HAP-1 (cell line): ENCODE data around the gene ALG12.
A peak's percentile ranks its signal among the peaks of the same experiment; 100 is the strongest.

Experiments used
- DNase-seq, 2 experiments: peaks; one replicate each; pipeline ENCODE4 v3.0.0-alpha.2; 2016 to 2020; ENCODE audit warnings: low spot score in 2 of 2
- H3K27me3 ChIP-seq: fragments of 250-450 bp; sonication (Bioruptor Pico); 2 replicates; pipeline ENCODE4 v1.5.1; 2020; ENCODE audit warnings: low read depth, mild to moderate bottlenecking, moderate library complexity
- H3K36me3 ChIP-seq: fragments of 250-450 bp; sonication (Bioruptor Pico); replicated peaks from 2 replicates; pipeline ENCODE4 v1.5.1; 2020; ENCODE audit warnings: mild to moderate bottlenecking
- H3K4me1 ChIP-seq: fragments of 250-450 bp; sonication (Bioruptor Pico); 2 replicates; pipeline ENCODE4 v1.5.1; 2020; ENCODE audit warnings: mild to moderate bottlenecking
- H3K4me3 ChIP-seq: fragments of 250-450 bp; sonication (Bioruptor Pico); 2 replicates; pipeline ENCODE4 v1.5.1; 2020; ENCODE audit warnings: mild to moderate bottlenecking, moderate library complexity
- H3K9me3 ChIP-seq: fragments of 250-450 bp; sonication (Bioruptor Pico); 2 replicates; pipeline ENCODE4 v1.5.1; 2020; ENCODE audit warnings: mild to moderate bottlenecking, moderate library complexity
- in situ Hi-C: fragments of 300-500 bp; cut with MboI; formaldehyde crosslinking; loops from 3 replicates; pipeline ENCODE4 v1.14.3; 2020; ENCODE audit warnings: low sequenced_read_pairs, inconsistent platforms, mixed read lengths

Gene ALG12

DNA sequence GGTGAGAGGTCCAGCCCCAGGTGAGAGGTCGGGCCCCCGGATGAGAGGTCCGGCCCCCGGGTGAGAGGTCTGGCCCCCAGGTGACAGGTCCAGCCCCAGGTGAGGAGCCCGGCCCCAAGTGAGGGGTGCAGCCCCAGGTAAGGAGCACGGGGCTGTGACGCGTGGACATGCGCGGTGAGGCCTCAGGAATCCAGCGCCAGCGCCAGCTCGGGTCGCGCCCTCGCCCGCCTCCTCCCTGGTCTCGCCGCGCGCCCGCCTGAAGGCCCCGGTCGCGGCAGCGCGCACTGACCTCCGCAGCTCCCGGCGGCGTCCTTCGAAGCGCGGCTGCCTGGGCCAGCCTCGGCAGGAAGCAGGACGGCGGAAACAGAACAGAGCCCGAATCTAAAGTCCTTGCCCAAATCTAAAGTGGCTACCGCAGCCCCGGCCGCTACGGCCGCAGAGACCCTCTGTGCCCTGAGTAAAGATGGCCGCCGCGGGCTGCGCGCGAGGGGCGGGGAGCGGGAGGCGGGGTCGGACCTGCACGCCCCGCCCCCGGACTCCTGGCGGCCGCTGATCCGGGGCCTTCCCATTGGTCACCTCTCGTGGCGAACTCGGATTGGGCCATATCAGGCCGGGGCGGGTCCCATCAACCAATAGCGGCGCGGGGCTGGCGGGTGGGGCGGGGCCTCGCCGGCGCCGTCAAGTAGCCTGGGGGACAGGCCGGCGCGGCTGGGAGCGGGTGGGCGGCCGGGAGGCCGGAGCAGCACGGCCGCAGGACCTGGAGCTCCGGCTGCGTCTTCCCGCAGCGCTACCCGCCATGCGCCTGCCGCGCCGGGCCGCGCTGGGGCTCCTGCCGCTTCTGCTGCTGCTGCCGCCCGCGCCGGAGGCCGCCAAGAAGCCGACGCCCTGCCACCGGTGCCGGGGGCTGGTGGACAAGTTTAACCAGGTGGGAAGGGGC, at the start of gene ALG12, which contains the start of gene CRELD2:
Gene ALG12, minus strand, starts transcription at position 465 of the 937 bp plus-strand sequence. CDS start 4,673 bp downstream, outside the sequence.
Gene CRELD2, plus strand, starts transcription at position 661 of the 937 bp plus-strand sequence. Its CDS starts 136 bp downstream, at position 797.
- Histone ChIP-seq H3K4me3 (peak within 1 kb of the TSS; percentile 77), H3K27me3 (no peaks in the 10 kb centered on the region), H3K9me3 (no peaks in the 10 kb centered on the region), H3K4me1 (peaks cover 6% of the 10 kb centered on the region; the same call in 1 of the 2 replicates), H3K36me3 (peaks cover 9% of the 10 kb centered on the region)
- DNase-seq = peak; percentile 93 to 98
- in situ Hi-C loops = no loop called here

DNA sequence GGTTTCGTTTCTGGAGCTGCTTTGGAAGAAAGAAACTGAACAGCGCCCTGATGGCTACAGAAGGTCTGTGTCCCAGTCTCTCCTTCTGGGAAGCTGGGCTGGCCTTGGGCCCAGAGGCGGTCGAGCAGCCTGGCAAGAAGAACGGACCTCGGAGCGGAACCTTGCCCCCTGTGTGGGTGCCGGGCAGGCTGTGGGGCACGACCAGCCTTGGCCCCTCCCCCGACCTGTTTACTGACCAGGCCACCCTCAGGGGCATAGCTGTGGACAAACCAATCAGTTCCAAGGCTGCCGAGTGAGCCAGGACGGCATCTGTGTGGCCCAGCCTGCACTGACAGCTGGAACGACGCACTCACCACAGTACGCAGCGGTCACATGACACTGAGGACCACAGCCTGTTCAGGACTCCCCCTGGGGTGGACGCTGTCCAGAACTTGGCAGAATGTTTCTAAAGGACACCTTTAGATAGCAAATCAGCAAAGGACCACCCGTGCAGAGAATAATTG, 49.5 kb upstream of the ALG12 start:
- no peaks in the 10 kb centered on the region for H3K27me3 ChIP-seq
- H3K4me1 ChIP-seq = peaks cover 26% of the 10 kb centered on the region
- in situ Hi-C loops = no loop called here
- DNase-seq = peak in 1 of 2 experiments; percentile 19
- no peaks in the 10 kb centered on the region for H3K9me3 ChIP-seq
- no peak overlapping the region for H3K4me3 ChIP-seq
- H3K36me3 ChIP-seq = peaks cover 20% of the 10 kb centered on the region

GRCh38 chr22:49966774-49967705, 48.8 kb upstream of the ALG12 start:
- Histone ChIP-seq H3K4me1 (peaks cover 28% of the 10 kb centered on the region), H3K27me3 (no peaks in the 10 kb centered on the region), H3K36me3 (peaks cover 25% of the 10 kb centered on the region), H3K4me3 (no peak overlapping the region), H3K9me3 (no peaks in the 10 kb centered on the region)
- in situ Hi-C loops = no loop called here
- DNase-seq = peak in 1 of 2 experiments; percentile 23

DNA sequence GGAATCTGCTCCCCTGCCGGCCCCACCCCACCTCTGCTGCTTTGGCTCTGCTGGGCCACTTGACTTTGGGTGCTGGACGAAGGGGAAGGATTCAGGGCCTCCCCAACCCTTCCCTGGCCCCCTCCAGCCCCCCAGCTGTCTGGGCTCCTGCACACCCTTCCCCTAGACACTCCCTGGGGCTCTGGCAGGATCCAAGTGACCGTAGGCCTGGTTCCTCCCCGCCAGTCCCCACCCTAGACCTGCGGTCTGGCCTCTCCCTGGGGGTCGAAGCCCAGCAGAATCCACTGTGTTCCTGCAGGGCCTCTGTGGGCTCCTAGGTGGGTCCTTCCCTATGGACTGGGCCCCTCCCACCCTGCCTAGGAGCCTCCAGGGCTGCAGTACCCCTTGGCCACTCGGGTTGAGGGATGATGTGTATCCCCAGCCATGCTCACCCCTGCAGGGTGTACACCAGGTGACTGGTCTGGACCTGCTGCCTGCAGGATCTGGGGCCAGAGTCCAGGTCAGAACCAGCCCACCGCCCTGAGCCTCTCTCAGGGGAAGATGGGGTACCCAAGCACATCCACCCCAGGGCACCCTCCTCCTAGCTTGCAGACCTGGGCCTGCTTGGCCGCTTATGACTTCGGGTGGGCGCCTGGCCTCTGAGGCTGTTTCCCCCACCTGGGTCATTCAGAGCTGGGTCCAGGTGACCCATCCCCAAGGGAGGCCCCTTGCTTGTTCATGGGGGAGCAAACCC, 48.0 kb upstream of the ALG12 start:
- H3K36me3 ChIP-seq = peaks cover 32% of the 10 kb centered on the region
- H3K9me3 ChIP-seq = no peaks in the 10 kb centered on the region
- H3K4me1 ChIP-seq = peaks cover 20% of the 10 kb centered on the region
- in situ Hi-C loops = no loop called here
- H3K27me3 ChIP-seq = no peaks in the 10 kb centered on the region
- H3K4me3 ChIP-seq = no peak overlapping the region
- peak in 1 of 2 experiments; percentile 20 for DNase-seq

DNA sequence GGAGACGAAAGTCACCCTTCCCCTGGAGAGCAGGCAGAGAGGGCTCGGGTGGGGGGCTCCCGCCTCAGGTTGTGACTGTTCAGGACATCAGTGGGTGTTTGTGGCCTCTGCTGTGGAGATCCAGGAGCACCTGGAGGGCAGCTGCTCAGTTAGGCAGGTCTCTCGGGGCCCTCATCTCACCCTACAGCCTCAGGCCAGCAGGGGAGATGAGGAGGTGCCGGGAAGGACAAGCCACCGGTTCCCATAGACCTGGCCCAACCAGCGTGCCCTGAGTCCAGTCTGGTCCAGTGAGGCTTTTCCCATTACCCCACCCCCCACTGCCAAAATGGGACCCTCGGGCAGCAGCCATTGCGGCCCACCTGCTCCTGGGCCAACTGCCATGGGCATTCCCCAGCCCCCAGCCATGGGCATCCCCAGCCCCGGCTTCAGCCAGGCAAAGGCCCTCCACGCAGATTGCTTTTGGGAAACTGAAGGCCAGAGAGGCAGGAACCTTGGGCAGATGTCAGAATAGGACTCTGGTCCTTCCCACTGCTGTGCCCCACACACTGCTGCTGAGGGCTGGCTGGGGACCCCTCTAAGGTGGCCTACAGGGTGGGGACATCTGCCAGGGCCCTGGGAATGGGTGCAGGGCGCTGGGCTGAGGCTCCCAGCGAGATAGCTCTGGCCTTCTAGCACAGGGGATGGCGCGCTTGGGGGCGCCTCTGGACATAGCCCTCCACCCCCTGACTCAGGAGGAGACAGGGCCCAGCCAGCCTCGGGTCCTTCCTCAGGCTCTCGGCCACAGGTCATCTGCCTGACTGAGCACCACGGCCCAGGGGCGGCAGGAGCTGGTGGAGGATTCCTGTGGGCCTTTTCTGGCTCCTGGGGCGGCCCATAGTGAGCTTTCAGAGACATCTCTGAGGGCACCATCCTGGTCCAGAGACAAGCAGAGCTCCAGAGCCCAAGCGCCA, 47.1 kb upstream of the ALG12 start:
- Histone ChIP-seq H3K4me1 (peaks cover 12% of the 10 kb centered on the region), H3K9me3 (no peaks in the 10 kb centered on the region), H3K36me3 (peaks cover 32% of the 10 kb centered on the region), H3K27me3 (no peaks in the 10 kb centered on the region), H3K4me3 (no peak overlapping the region)
- in situ Hi-C loops = no loop called here
- peak in 1 of 2 experiments; percentile 24 for DNase-seq

DNA sequence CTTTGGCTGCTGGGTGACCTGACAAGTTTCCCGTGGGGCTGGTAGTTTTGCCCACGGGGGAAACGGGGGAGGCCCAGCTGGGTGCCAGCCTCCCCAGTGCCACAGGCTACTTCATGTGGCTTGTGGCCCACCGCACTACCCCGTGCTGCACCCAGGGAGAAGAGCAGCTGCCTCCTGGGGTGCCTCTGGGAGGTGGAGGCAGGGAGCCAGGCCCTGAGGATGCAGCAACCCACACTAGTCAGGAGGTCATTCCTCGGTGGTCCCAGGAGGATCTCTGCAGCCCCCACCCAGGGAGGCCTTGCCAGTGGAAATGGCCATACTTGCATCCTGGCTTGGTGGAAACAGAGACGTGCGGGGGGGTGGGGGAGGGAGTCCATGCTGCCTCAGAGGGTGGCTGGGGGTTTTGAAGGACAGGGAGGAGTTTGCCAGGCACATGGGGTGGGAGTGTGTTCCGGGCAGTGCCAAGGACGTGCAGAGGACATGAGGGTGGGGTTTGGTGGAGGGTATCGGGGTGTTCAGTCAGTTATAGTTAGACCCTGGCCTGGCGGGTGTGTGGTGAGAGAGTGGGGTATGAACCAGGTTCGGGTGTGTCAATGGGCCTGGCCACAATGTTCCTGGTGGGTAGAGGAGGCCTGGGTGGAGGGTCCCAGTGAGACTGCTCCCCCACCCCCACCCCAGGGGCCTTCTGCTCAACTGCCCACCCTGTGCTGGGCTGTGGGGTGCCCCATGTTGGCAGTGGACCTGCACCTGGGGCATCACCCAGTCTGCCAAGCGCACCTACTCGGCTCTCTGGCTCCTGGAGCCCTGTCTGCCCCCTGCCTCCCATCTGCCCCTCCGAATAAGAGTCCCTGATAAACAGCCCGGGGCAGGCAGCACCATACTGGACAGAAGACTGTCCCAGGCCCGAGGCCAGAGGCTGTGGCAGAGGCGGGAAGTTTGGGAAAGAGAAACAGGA, 46.2 kb upstream of the ALG12 start:
- Histone ChIP-seq H3K36me3 (peaks cover 32% of the 10 kb centered on the region), H3K4me3 (no peak overlapping the region), H3K4me1 (peaks cover 16% of the 10 kb centered on the region), H3K27me3 (no peaks in the 10 kb centered on the region), H3K9me3 (no peaks in the 10 kb centered on the region)
- in situ Hi-C loops = no loop called here
- DNase-seq = peak in 1 of 2 experiments; percentile 20

GRCh38 chr22:49963647-49964026, 45.4 kb upstream of the ALG12 start:
- Histone ChIP-seq H3K36me3 (peaks cover 32% of the 10 kb centered on the region), H3K27me3 (no peaks in the 10 kb centered on the region), H3K4me3 (no peak overlapping the region), H3K4me1 (peaks cover 19% of the 10 kb centered on the region), H3K9me3 (no peaks in the 10 kb centered on the region)
- DNase-seq = no peak
- in situ Hi-C loops = no loop called here

DNA sequence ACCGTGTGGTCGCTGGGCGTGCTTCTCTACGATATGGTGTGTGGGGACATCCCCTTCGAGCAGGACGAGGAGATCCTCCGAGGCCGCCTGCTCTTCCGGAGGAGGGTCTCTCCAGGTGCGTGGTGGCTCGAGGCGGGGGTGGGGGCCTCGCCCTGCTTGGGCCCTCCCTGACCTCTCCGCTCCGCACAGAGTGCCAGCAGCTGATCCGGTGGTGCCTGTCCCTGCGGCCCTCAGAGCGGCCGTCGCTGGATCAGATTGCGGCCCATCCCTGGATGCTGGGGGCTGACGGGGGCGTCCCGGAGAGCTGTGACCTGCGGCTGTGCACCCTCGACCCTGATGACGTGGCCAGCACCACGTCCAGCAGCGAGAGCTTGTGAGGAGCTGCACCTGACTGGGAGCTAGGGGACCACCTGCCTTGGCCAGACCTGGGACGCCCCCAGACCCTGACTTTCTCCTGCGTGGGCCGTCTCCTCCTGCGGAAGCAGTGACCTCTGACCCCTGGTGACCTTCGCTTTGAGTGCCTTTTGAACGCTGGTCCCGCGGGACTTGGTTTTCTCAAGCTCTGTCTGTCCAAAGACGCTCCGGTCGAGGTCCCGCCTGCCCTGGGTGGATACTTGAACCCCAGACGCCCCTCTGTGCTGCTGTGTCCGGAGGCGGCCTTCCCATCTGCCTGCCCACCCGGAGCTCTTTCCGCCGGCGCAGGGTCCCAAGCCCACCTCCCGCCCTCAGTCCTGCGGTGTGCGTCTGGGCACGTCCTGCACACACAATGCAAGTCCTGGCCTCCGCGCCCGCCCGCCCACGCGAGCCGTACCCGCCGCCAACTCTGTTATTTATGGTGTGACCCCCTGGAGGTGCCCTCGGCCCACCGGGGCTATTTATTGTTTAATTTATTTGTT, 44.8 kb upstream of the ALG12 start:
- Histone ChIP-seq H3K36me3 (peaks cover 32% of the 10 kb centered on the region), H3K4me3 (peak overlapping the region; percentile 76), H3K27me3 (no peaks in the 10 kb centered on the region), H3K9me3 (no peaks in the 10 kb centered on the region), H3K4me1 (peaks cover 19% of the 10 kb centered on the region)
- peak in 1 of 2 experiments; percentile 24 for DNase-seq
- in situ Hi-C loops = no loop called here

GRCh38 chr22:49962012-49962750, 43.9 kb upstream of the ALG12 start:
- no peaks in the 10 kb centered on the region for H3K9me3 ChIP-seq
- H3K4me1 ChIP-seq = peaks cover 19% of the 10 kb centered on the region
- DNase-seq = peak; percentile 28 to 81
- H3K4me3 ChIP-seq = peak overlapping the region; percentile 76
- peaks cover 32% of the 10 kb centered on the region for H3K36me3 ChIP-seq
- H3K27me3 ChIP-seq = no peaks in the 10 kb centered on the region
- in situ Hi-C loops = no loop called here

DNA sequence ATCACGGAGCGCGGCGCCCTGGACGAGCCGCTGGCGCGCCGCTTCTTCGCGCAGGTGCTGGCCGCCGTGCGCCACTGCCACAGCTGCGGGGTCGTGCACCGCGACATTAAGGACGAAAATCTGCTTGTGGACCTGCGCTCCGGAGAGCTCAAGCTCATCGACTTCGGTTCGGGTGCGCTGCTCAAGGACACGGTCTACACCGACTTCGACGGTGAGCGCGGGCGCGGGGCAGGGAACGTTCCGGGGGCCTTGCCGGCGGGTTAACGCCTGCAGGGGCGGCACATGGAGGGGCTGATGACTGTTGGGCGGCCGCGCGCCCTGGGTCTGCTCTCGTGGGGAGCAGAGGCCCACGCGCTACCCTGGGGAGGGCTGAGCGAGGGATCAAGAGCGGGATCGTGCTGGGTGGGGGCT, 43.4 kb upstream of the ALG12 start:
- in situ Hi-C loops = no loop called here
- Histone ChIP-seq H3K27me3 (no peaks in the 10 kb centered on the region), H3K4me1 (peaks cover 19% of the 10 kb centered on the region), H3K9me3 (no peaks in the 10 kb centered on the region), H3K36me3 (peaks cover 32% of the 10 kb centered on the region), H3K4me3 (peak overlapping the region; percentile 76)
- no peak for DNase-seq
